SK-N-MC (cell line): Measurements from ENCODE around the gene CAMTA1.

Source experiments
- FOXP2 ChIP-seq: optimal IDR thresholded peaks from 2 replicates; pipeline ENCODE3; 2011; ENCODE audit warnings: mild to moderate bottlenecking, moderate library complexity; ENCODE audit not compliant: insufficient read depth; ENCODE audit errors: extremely low read length, control extremely low read depth
- POLR2AphosphoS5 ChIP-seq: IDR thresholded peaks from 2 replicates; pipeline ENCODE4 v1.6.1; 2012; ENCODE audit warnings: mild to moderate bottlenecking, low read depth, low read length, borderline replicate concordance

DNA sequence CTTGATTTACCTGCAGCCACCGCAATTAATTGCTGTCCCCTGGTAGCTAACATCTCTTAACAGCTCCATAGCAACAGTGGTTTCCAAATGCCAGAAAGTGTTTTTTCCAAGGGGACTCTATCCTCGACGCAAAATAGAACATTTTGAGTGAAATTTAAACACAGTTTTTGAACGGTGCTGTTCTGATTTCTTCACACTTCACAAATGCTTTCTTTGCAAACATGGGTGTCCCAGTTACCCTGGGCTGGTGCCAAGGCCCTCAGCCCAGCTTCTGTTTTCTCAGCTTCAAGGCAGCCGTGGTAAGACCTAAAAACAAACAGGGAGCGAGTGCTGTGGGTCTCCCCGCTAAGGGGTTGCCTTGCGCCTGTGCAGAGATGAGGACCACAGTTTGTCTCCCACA is 838.6 kb downstream of the CAMTA1 start:
- no peak for TF ChIP-seq POLR2AphosphoS5
- no peak for TF ChIP-seq FOXP2
